GM18868 (cell line): Measurements from ENCODE around the gene ELOB.

Source experiments
- ATAC-seq: cut with Tn5 transposase; IDR thresholded peaks from one replicate; pipeline ENCODE4 v1.9.1; 2021; ENCODE audit warnings: mild to moderate bottlenecking, moderate library complexity; ENCODE audit not compliant: unreplicated experiment

ELOB gene

GRCh38 chr16:2769675-2770056, 7.4 kb downstream of the ELOB start:
- ATAC-seq: no peak

GRCh38 chr16:2769100-2769529, 8.0 kb downstream of the ELOB start:
- ATAC-seq: no peak

- ATAC-seq: no peak
Measured at GRCh38 chr16:2768403-2769089, 8.5 kb downstream of the ELOB start.

GRCh38 chr16:2767891-2768290, 9.2 kb downstream of the ELOB start:
- ATAC-seq: no peak

- ATAC-seq: no peak
Measured at GRCh38 chr16:2767140-2767731, 9.8 kb downstream of the ELOB start.

GRCh38 chr16:2766430-2767139, 10.5 kb downstream of the ELOB start:
- no peak for ATAC-seq

GRCh38 chr16:2765462-2766404, 11.3 kb downstream of the ELOB start:
- ATAC-seq: no peak

GRCh38 chr16:2764718-2765117, 12.4 kb downstream of the ELOB start:
- no peak for ATAC-seq

- no peak for ATAC-seq
Measured at GRCh38 chr16:2763173-2763572, 13.9 kb downstream of the ELOB start.

GRCh38 chr16:2762711-2763110, 14.4 kb downstream of the ELOB start:
- no peak for ATAC-seq

GRCh38 chr16:2761886-2762583, 15.0 kb downstream of the ELOB start:
- ATAC-seq: no peak

GRCh38 chr16:2761472-2761871, 15.6 kb downstream of the ELOB start:
- ATAC-seq: no peak

- ATAC-seq: no peak
Measured at GRCh38 chr16:2757344-2757743, 19.7 kb downstream of the ELOB start.

- no peak for ATAC-seq
Measured at GRCh38 chr16:2756288-2757015, 20.6 kb downstream of the ELOB start.

- no peak for ATAC-seq
Measured at GRCh38 chr16:2755158-2755557, 21.9 kb downstream of the ELOB start.

- no peak for ATAC-seq
Measured at GRCh38 chr16:2753733-2754020, 23.4 kb downstream of the ELOB start.

GRCh38 chr16:2752850-2753732, 24.0 kb downstream of the ELOB start:
- ATAC-seq: peak; percentile 44

GRCh38 chr16:2752035-2752849, 24.8 kb downstream of the ELOB start, which contains the start of gene SRRM2:
Gene SRRM2, plus strand, starts transcription at chr16:2752638. Its CDS starts 3,727 bp downstream, at chr16:2756365.
- ATAC-seq: peak; percentile 83
